ENCODE data around the gene ARL14EP.

Gene ARL14EP

DNA sequence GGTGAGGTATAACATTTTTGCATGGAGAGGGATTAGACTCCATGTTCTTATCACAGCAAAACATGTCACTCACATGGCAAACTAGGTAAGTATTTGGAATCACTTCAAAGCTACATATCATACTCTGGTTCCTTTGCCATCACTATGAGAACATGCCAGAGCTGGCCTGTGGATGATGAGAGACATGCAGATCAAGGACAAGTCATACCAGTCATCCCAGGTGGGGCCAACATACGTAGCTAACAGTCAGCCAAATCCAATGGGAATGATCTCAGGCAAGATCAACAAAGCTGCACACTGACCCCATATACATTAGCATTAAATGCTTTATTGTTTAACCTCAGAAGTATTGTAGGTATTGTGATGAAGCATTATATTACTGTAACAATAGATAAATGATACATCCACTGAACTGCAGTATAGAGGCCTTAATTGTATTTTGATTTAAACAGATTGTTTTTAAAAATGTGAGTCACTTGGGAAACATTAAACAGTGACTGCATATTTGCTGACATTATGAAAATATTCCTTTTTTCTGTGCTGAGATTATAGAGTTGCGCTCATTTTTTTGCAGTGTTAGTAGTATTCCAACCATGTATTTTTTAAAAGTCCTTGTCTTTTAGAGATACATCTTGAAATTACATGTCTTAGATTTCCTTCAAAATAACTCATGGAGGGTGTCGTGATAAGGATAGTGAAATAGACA is 37.3 kb upstream of the ARL14EP start:
- POLR2A ChIA-PET = no interaction called here
- TF ChIP-seq BHLHE40 (IDR thresholded peaks at IDR 0.05; ENCODE audit: borderline replicate concordance) (no peak), L3MBTL2 (conservative IDR thresholded peaks at IDR 0.05) (no peak), ZNF384 (IDR thresholded peaks at IDR 0.05) (no peak), TARDBP (IDR thresholded peaks at IDR 0.05) (no peak), LEF1 (IDR thresholded peaks at IDR 0.05; ENCODE audit: borderline replicate concordance) (no peak), ARNT (IDR thresholded peaks at IDR 0.05) (no peak), FOXM1 (IDR thresholded peaks at IDR 0.05; ENCODE audit: borderline replicate concordance) (no peak)
- CTCF ChIA-PET = no interaction called here
- DNase-seq (ENCODE audit: extremely low spot score) = no peak

GRCh38 chr11:30291331-30291730 is 31.6 kb upstream of the ARL14EP start:
- no peak for DNase-seq (ENCODE audit: extremely low spot score)
- ChIA-PET POLR2A (no interaction called here), CTCF (no interaction called here)
- no peak for TF ChIP-seq NFRKB (IDR thresholded peaks at IDR 0.05)

DNA sequence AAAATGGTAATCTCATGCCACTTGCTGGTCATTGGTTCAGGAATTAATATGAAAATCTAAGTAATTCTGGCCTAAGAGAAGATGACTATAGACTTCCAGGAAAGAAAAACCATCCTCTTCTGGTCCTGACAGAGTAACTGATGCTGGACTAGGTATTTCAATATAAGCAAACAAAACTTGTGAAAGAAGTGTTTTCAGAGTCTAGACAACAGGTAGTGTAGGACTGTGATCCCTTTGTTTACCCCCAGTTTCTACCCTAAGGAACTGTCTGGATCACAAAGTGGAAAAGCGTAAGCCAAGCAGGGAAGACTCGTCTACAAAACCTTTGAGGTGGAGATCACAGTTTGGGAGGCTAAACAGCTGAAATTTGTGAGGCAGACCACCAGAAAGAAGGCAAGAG is 30.4 kb upstream of the ARL14EP start:
- POLR2A ChIA-PET = no interaction called here
- TF ChIP-seq HDGF (IDR thresholded peaks at IDR 0.05; ENCODE audit: borderline replicate concordance) (no peak), FOXM1 (IDR thresholded peaks at IDR 0.05; ENCODE audit: borderline replicate concordance) (no peak), ELF4 (IDR thresholded peaks at IDR 0.05) (no peak), NFRKB (IDR thresholded peaks at IDR 0.05) (no peak), BHLHE40 (IDR thresholded peaks at IDR 0.05; ENCODE audit: borderline replicate concordance) (no peak), CTBP1 (IDR thresholded peaks at IDR 0.05; ENCODE audit: borderline replicate concordance) (no peak), ARNT (IDR thresholded peaks at IDR 0.05) (no peak), LEF1 (IDR thresholded peaks at IDR 0.05; ENCODE audit: borderline replicate concordance) (no peak), FOXK2 (IDR thresholded peaks at IDR 0.05) (no peak), L3MBTL2 (conservative IDR thresholded peaks at IDR 0.05) (no peak), ZNF384 (IDR thresholded peaks at IDR 0.05) (no peak), FOXA1 (IDR thresholded peaks at IDR 0.05) (no peak), SUZ12 (IDR thresholded peaks at IDR 0.05) (no peak), SP1 (IDR thresholded peaks at IDR 0.05) (no peak), TARDBP (IDR thresholded peaks at IDR 0.05) (no peak)
- TF ChIP-seq, protein P1, sequence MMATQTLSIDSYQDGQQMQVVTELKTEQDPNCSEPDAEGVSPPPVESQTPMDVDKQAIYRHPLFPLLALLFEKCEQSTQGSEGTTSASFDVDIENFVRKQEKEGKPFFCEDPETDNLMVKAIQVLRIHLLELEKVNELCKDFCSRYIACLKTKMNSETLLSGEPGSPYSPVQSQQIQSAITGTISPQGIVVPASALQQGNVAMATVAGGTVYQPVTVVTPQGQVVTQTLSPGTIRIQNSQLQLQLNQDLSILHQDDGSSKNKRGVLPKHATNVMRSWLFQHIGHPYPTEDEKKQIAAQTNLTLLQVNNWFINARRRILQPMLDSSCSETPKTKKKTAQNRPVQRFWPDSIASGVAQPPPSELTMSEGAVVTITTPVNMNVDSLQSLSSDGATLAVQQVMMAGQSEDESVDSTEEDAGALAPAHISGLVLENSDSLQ (IDR thresholded peaks at IDR 0.05) = no peak
- CTCF ChIA-PET = no interaction called here
- DNase-seq (ENCODE audit: extremely low spot score) = no peak

- no peak for DNase-seq (ENCODE audit: extremely low spot score)
- ChIA-PET POLR2A (no interaction called here), CTCF (no interaction called here)
- TF ChIP-seq BHLHE40 (IDR thresholded peaks at IDR 0.05; ENCODE audit: borderline replicate concordance) (no peak), FOXK2 (IDR thresholded peaks at IDR 0.05) (no peak), L3MBTL2 (conservative IDR thresholded peaks at IDR 0.05) (no peak), FOXA1 (IDR thresholded peaks at IDR 0.05) (no peak), FOXM1 (IDR thresholded peaks at IDR 0.05; ENCODE audit: borderline replicate concordance) (no peak), ARNT (IDR thresholded peaks at IDR 0.05) (no peak), HDGF (IDR thresholded peaks at IDR 0.05; ENCODE audit: borderline replicate concordance) (no peak), TARDBP (IDR thresholded peaks at IDR 0.05) (no peak), ZNF384 (IDR thresholded peaks at IDR 0.05) (no peak), SP1 (IDR thresholded peaks at IDR 0.05) (no peak), NFRKB (IDR thresholded peaks at IDR 0.05) (no peak), ELF4 (IDR thresholded peaks at IDR 0.05) (no peak), LEF1 (IDR thresholded peaks at IDR 0.05; ENCODE audit: borderline replicate concordance) (no peak), CTBP1 (IDR thresholded peaks at IDR 0.05; ENCODE audit: borderline replicate concordance) (no peak), SUZ12 (IDR thresholded peaks at IDR 0.05) (no peak)
- TF ChIP-seq, protein P1 (IDR thresholded peaks at IDR 0.05) = no peak
These were observed 27.6 kb upstream of the ARL14EP start for GRCh38 chr11:30295178-30295885.

DNA sequence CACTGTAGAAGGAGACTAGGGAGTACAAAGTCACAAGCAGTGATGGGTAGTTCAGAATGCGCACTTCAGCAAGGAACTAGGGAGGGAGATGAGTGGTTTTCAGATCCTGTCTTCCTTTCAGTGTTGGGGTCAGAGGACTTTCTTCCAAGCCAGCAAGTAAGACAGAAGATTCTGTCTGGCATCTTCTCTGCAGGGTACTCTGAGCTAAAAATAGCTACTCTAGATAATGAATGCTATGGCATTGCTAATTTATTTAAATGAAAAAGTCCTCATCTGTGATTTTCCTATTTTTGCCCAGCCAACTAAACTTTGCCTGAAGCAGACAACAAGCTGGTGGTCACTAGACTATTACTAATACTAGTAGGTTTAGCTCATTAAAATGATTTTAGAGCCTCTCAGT is 18.3 kb upstream of the ARL14EP start:
- ChIA-PET POLR2A (interaction anchor here (1.2 kb wide), 1 partner anchor 18 kb away, joined by 3 read pairs; the partner anchor contains the start of gene ARL14EP), CTCF (interaction anchor here (0.6 kb wide), 1 partner anchor 161 kb away, joined by 3 read pairs; no protein-coding TSS in a partner anchor)
- TF ChIP-seq FOXK2 (IDR thresholded peaks at IDR 0.05) (no peak), SP1 (IDR thresholded peaks at IDR 0.05) (no peak), L3MBTL2 (conservative IDR thresholded peaks at IDR 0.05) (no peak), HDGF (IDR thresholded peaks at IDR 0.05; ENCODE audit: borderline replicate concordance) (no peak), TARDBP (IDR thresholded peaks at IDR 0.05) (no peak), ARNT (IDR thresholded peaks at IDR 0.05) (no peak), FOXA1 (IDR thresholded peaks at IDR 0.05) (no peak), BHLHE40 (IDR thresholded peaks at IDR 0.05; ENCODE audit: borderline replicate concordance) (no peak), LEF1 (IDR thresholded peaks at IDR 0.05; ENCODE audit: borderline replicate concordance) (no peak), CTBP1 (IDR thresholded peaks at IDR 0.05; ENCODE audit: borderline replicate concordance) (no peak), NFRKB (IDR thresholded peaks at IDR 0.05) (no peak), ZNF384 (IDR thresholded peaks at IDR 0.05) (no peak), ELF4 (IDR thresholded peaks at IDR 0.05) (no peak), SUZ12 (IDR thresholded peaks at IDR 0.05) (no peak)
- TF ChIP-seq, protein P1 (IDR thresholded peaks at IDR 0.05) = no peak
- no peak for DNase-seq (ENCODE audit: extremely low spot score)

DNA sequence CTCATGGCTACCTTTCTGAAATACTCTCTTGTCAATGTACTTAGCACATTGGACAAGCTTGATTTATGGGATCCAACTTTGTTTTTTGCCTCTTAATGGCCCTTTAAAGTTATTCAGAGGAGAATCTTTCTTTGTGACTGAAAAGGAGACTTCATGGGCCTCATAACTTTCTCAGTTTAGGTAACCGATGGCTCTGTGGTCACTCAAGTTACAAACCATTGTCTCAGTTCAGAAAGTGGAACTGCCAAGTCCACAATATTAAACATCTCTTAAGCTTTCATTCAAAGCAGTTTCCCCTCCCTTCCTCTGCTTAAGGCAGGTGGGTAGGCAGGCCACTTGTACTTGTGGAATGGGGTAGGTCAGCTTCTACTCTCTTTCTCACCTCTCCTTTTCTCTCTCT is 12.3 kb upstream of the ARL14EP start:
- ChIA-PET CTCF (no interaction called here), POLR2A (interaction anchor here (2.9 kb wide), 1 partner anchor 12 kb away, joined by 14 read pairs; the partner anchor contains the start of gene ARL14EP)

More for the DNA sequence above, 12.3 kb upstream of the ARL14EP start:
- TF ChIP-seq HDGF (IDR thresholded peaks at IDR 0.05; ENCODE audit: borderline replicate concordance) (no peak), FOXM1 (IDR thresholded peaks at IDR 0.05; ENCODE audit: borderline replicate concordance) (no peak), NFRKB (IDR thresholded peaks at IDR 0.05) (no peak), LEF1 (IDR thresholded peaks at IDR 0.05; ENCODE audit: borderline replicate concordance) (no peak), ZNF384 (IDR thresholded peaks at IDR 0.05) (no peak), FOXA1 (IDR thresholded peaks at IDR 0.05) (no peak), FOXK2 (IDR thresholded peaks at IDR 0.05) (no peak), SP1 (IDR thresholded peaks at IDR 0.05) (no peak), L3MBTL2 (conservative IDR thresholded peaks at IDR 0.05) (no peak), TARDBP (IDR thresholded peaks at IDR 0.05) (no peak), ARNT (IDR thresholded peaks at IDR 0.05) (no peak), CTBP1 (IDR thresholded peaks at IDR 0.05; ENCODE audit: borderline replicate concordance) (no peak), ELF4 (IDR thresholded peaks at IDR 0.05) (no peak), BHLHE40 (IDR thresholded peaks at IDR 0.05; ENCODE audit: borderline replicate concordance) (no peak), SUZ12 (IDR thresholded peaks at IDR 0.05) (no peak)
- TF ChIP-seq, protein P1 (IDR thresholded peaks at IDR 0.05) = no peak
- no peak for DNase-seq (ENCODE audit: extremely low spot score)

Measured in HEK293T (cell line).